GM21515 (cell line): ENCODE data around the gene CDT1.

Source experiments
- ATAC-seq: cut with Tn5 transposase; IDR thresholded peaks from one replicate; pipeline ENCODE4 v1.9.1; 2021; ENCODE audit not compliant: unreplicated experiment

CDT1 gene

DNA sequence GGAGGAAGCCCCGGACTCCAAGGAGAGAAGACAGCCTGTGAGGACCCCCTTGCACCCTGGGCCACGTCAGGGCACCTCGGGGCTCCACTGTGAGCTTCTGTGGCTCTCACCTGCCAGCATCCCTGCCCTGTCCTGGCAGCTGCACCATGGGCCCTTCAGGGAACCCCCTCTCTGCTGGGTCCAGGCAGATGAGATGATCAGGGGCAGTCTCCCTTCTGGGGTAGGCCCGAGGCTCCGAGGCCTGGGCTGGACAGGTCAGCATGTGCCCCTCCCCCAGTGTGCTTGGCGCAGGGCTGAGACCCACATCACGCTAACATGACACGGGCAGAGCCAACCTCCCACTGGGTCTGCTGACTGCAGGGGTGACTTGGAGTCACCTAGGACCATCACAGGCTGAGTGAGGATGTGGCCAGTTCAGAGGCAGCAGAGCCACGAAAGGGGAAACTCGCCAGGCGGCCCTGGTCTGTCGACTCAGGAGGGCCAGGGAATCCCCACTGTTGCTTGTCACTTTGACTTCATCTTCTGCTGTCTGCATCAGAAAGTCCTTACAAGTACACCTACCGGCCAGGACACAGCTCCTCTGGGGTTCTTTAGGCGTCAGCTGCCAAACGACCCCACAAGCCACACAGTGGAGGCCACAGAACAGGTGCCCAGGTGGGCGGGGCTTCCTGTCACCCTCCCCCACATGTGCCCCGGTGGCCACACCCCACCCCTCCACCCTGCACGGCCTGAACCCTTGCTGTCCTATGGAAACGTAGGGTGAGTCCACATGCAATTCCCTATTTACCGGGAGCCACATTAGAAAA, 50.9 kb downstream of the CDT1 start:
- no peak for ATAC-seq

DNA sequence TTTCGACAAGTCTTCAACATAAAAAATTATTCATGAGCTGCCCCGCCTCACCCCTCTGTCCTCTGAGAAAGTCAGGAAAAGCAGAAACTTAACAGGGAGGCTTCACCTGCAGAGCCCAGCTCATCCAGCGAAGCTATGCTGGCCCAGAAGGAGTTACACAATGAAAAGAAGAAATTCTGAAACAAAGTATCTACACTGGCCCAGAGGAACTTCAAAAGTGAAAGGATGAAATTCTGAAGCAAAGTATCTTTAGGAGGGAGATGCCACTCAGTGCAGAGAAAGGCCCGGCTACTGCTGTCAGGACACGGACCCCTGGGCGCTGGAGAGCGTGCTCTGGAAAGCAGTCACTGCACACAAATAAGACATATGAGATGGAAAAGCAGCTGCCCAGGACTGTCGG, 51.6 kb downstream of the CDT1 start:
- no peak for ATAC-seq

DNA sequence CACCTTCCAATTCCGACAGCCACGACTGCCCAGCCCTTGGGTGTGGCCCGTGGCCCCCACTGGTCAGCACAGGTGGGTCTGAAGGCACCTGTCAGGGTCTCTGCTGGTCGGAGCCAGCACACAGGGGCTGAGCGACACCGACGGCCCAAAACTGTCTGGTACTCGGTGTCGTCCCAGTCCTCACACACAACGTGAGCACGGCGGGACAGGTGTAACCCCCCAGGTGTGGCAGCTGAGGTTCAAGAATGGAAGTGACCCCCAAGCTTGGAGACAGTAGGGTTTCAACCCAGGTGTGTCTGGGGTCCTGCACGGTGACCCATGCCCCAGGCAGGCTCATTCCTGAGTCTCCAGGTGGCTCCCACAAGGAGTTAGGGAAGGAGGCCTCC, 52.1 kb downstream of the CDT1 start:
- no peak for ATAC-seq

DNA sequence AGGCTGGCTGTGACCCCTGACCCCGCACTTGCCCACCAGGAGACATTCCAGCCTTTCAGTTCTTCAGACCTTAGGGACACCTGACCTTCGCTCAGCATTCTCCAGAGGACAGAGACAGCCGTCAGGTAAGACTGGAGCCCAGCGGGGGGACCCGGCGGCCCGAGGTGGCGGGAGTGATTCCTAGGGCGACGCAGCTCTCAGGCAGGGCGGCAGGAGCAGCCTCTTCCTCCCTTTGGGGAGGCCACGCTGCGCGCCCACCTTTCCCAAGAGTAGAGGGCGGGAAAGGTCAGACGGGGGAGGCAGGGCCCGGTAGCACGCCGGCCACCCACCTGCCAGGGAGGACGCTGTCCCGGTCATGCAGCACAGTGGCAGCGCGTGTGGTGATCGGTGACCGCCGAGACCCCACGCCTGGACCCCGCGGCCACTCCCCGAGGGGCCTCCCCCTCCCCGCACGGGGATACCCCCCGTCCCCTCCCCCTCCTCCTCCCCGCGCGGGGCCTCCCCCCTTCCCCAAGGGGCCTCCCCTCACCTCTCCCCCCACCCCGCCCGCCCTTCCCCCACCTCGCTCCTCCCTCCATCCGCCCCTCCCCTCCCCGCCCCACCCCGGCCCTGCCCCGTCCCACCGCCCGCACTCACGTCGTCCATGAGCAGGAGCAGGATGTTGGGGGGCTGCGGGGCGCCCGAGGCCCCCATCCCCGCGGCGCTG, 52.7 kb downstream of the CDT1 start:
- ATAC-seq, result no peak

DNA sequence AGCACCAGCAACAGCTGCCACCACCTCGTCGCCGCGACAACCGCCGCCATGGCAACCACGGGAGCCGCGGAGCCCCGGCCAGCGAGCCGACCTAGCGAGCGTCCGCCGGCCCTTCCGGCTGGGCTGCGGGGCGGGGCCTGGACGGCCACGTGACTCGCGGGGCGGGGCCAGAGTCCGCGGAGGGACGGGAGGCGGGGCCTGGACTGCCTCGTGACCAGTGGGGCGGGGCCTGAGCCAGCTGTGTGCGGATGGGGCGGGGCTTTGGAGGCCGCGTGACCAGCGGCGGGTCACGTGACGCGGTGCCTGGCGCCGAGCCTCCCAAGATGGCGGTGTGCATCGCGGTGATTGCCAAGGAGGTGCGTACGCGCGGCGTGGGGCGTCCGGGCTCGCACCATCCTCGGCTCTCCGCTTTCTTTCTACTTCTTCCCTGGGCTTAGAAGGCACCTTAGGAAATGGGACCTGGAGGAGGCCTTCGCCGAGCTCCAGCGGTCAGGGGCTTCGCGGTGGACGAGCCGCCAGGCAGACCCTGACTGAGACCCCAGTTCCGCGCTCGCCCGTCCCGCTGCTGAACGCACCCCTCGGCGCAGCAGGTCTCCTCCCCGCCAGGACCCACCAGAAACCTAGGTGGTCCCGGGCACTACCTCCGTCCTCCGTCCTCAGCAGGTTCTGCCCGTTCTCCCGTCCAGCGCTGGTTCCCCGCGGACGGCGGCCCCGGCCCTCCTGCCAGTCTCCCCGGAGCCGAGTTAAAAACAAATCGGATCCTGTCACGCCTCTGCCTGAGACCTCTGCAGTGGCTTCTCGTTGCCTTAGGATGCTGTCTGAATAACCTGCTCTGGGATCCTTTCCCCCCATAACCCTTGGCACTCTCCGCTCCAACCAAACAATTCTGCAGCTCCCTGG, 53.5 kb downstream of the CDT1 start, which contains the start of the genes GALNS and TRAPPC2L:
Gene GALNS (minus strand): TSS at position 120 of the 900 bp plus-strand sequence. CDS start 70 bp downstream, at position 50.
Gene TRAPPC2L (plus strand): TSS at position 300 of the 900 bp plus-strand sequence. CDS start 24 bp downstream, at position 324.
- ATAC-seq, result peak; percentile 64

DNA sequence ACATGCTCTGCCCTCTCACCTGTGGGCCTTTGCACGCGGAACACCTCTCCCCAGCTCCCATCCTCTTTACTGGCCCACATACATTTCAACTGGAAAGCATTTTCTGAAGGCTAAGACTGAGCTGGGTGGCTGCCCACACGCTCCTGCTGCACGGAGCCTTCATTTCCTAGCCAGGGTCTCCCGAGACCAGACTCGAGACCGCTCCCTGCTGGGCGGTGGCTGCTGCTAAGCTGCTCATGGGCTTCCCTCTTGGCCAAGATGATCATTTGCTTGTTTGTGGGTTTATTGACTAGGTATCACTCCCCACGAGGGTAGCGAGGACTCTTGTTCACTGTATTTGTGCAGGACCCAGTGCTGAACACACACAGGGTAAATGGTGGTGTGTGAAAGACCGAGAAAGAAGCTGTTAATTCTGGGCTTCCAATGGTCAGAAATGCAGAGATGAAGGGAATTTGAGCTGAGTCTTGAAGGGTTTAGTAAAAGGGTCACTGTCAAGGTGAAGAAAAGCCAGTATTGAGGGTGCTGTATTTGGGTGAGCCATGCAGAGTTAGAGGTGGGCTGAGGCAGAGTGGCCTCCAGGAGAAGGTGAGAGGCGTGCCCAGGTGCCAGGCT, 54.2 kb downstream of the CDT1 start:
- ATAC-seq, result peak; percentile 38
